GM20431 (cell line): Measurements from ENCODE around the gene BRPF1.

ENCODE experiments used
- in situ Hi-C: fragments of 300-500 bp; cut with MseI, MboI; formaldehyde crosslinking; loops from one replicate; pipeline ENCODE4 v1.15.0; 2020; ENCODE audit warnings: low sequenced_read_pairs; ENCODE audit not compliant: unreplicated experiment

BRPF1 gene

GRCh38 chr3:9727743-9728142 lies 3.8 kb upstream of the BRPF1 start:
- in situ Hi-C loops: no loop called here

DNA sequence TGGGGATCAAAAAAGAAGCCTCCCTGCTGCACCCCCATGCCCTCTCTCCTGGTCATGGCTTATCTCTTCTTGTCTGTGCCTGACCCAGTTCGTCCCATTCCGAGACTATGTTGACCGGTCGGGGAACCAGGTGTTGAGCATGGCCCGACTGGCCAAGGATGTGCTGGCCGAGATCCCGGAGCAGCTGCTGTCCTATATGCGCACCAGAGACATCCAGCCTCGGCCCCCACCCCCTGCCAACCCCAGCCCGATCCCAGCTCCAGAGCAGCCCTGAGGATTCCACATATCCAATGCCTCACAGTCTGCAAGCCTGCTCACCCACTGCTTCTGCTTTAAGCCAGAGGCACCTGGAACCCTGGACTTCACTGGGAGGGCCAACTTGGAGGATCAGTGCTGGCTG lies 2.1 kb upstream of the BRPF1 start:
- in situ Hi-C loops: no loop called here

GRCh38 chr3:9730657-9731205 lies 804 bp upstream of the BRPF1 start:
- in situ Hi-C loops: no loop called here

DNA sequence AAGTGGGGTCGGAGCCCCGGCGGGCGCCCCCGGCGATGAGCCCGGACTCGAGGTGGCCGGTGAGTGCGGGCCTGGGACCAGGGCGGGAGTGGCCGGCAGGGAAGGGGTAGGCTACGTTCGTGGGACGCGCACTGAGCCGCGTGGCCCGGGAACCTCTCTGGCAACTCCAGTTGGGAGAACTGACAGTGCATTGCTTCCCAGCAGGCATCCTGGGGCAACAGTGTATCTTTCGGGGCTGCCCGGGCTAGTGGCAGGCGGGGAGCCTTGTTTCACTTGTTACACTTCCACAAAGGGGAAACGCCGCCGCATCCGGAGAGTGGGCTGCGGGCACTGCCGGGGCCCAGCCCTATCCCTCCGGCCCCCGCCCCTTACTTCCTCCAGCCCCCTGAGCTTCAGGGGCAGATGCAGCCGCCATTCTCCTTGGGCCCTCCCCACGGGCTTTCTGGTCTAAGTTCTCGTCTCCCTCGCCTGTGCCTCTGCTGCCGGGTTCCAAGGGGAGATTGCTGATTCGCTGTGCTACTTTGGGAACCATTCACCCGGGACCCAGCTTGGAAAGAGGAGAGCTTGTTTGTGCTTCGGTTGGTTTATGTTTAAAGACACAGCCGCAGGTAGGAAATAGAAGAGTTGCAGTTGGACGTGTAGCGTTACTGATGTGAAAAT lies 675 bp downstream of the BRPF1 start:
- in situ Hi-C loops: no loop called here

DNA sequence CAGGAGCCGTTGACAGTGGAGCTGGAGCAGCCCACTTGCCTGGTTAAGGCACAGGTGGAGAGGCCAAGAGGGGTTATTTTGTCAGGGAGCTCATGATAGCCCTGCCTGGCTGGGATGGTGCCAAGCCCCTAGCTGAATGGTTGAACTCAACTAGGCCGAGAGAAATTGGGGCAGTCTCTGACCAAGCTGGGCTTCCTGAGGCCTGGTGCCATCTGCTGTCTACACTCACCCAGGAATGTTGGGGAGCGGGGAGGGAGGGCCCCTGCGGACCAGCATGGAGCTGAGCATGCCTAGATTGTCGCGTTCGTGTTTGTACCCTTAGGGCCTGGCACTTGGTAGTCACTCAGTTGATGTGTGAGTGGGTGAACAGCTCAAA lies 1.2 kb downstream of the BRPF1 start:
- in situ Hi-C loops: no loop called here

DNA sequence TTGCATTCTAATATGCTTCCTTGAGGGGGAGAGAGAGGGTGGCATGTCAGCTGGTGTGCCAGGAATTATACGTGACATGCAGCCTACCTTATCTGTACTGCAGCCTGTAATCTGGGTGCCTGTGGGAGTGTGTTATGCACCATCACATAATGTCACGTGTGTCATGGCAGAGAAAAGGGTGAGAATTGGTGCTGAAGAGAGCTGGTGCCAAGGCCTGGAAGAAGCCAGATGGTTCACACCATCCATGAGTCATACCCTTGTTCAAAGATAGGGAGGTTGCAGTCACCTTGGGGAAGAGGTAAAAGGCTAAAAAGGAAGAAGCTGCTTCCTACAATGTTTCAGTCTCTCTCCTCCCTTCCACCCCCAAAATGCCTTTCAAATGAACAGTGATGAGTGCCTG lies 5.3 kb downstream of the BRPF1 start:
- in situ Hi-C loops: no loop called here

- in situ Hi-C loops: no loop called here
These were observed 7.6 kb downstream of the BRPF1 start for GRCh38 chr3:9739181-9739580.

DNA sequence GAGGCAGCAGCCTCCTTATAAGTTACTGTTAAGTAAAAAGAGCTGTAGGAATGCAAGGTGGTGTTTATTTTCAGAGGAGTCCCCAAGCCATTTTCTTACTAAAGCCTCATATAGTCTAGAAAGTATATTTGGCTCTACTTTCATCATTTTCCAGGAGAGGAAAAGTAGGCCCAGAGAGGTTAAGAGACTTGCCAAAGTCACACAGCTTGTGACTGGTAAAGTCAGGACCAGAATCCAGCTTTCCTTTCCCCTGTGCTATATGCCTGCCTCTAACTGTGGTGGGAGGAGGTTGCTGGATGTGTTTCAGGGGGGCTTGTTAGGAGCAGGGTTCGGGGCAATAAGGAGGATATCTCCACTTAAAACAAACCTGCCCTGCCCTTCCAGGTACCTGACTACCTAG lies 11.0 kb downstream of the BRPF1 start:
- in situ Hi-C loops: no loop called here

DNA sequence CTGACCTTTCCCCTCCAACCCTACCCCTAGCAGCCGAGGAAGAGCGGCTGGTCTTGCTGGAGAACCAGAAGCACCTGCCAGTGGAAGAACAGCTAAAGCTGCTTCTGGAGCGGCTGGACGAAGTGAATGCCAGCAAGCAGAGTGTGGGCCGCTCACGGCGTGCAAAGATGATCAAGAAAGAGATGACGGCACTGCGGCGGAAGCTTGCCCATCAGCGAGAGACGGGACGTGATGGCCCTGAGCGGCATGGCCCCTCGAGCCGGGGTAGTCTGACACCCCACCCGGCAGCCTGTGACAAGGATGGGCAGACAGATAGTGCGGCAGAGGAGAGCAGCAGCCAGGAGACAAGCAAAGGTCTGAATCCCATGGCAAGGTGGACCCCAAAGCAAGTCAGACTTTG lies 12.0 kb downstream of the BRPF1 start:
- in situ Hi-C loops: no loop called here

GRCh38 chr3:9744162-9744561 lies 12.6 kb downstream of the BRPF1 start:
- in situ Hi-C loops: no loop called here

DNA sequence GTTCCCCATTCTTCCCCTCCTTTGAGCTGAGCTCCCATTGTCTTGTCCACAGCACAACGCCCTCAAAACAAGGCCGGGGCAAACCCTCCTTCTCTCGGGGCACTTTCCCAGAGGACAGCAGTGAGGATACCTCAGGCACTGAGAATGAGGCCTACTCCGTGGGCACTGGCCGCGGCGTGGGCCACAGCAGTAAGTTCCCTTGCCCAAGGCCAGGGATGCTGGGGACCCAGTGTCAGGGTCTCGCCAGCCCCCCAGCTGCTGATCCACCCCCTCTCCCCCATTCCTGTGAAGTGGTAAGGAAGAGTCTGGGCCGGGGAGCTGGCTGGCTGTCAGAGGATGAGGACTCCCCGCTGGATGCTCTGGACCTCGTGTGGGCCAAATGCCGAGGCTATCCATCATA lies 14.0 kb downstream of the BRPF1 start:
- in situ Hi-C loops: no loop called here

- in situ Hi-C loops: no loop called here
These were observed 14.8 kb downstream of the BRPF1 start for GRCh38 chr3:9746330-9746729.

DNA sequence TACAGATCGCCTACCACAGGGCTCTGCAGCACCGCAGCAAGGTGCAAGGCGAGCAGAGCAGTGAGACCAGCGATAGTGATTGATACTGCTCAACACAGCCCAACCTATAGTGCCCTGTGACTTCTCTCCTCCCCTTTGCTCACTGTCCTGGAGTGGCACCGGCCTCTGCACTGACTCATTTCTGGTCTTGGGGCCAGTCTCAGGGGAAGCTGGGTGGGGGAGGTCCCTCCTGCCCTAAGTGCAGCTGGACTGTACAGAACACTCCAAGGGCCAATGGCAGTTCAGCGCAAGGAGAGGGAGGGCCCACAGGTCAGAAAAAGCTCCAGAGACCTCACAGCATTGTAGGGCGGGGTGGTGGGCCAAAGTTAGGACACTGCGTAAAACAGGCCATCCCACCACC lies 15.7 kb downstream of the BRPF1 start:
- in situ Hi-C loops: no loop called here

DNA sequence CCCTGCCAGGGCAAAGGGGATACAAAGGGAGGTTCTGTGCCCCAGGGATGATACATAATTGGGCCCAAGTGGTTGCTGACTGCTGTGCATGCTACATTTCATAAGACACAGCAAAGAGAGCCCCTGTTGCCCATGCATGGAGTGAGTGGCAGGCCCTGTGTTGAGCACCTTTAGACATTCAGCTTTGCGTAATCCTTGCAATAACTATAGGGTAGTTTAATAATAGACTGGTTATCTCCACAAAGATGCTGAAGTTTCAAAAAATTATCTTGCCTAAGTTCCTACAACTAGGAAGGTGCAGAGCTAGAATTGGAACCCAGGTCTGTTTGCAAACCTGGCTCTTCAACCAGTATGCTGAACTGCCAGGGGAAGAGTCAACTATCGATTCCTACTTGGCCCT lies 16.5 kb downstream of the BRPF1 start:
- in situ Hi-C loops: no loop called here

GRCh38 chr3:9749296-9749644 lies 17.7 kb downstream of the BRPF1 start:
- in situ Hi-C loops: no loop called here

DNA sequence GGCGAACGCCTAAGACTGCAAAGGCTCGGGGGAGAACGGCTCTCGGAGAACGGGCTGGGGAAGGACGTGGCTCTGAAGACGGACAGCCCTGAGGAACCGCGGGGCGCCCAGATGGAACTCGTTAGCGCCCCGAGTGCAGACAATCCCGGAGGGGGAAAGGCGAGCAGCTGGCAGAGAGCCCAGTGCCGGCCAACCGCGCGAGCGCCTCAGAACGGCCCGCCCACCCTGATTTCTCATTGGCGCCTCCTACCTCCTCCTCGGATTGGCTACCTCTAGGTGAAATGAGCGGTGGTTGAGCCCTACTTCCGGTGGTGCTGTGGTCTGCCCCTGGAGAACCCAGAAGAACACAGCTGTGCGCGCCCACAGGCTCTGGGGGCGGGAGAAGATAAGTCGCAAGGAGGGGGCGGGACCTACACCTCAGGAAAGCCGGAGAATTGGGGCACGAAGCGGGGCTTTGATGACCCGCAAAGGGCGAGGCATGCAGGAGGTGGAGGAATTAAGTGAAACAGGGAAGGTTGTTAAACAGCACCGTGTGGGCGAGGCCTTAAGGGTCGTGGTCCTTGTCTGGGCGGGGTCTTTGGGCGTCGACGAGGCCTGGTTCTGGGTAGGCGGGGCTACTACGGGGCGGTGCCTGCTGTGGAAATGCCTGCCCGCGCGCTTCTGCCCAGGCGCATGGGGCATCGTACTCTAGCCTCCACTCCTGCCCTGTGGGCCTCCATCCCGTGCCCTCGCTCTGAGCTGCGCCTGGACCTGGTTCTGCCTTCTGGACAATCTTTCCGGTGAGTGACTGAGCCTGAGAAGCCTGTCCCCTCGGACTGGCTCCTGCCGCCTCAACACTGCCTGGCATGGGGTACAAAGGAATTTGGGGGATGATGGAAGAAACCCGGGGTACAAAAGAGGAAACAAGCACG lies 18.4 kb downstream of the BRPF1 start, which contains the start of gene OGG1:
TSS of gene OGG1 (plus strand) at position 308 of the 911 bp plus-strand sequence. CDS start at position 643, 335 bp downstream.
- in situ Hi-C loops: no loop called here

DNA sequence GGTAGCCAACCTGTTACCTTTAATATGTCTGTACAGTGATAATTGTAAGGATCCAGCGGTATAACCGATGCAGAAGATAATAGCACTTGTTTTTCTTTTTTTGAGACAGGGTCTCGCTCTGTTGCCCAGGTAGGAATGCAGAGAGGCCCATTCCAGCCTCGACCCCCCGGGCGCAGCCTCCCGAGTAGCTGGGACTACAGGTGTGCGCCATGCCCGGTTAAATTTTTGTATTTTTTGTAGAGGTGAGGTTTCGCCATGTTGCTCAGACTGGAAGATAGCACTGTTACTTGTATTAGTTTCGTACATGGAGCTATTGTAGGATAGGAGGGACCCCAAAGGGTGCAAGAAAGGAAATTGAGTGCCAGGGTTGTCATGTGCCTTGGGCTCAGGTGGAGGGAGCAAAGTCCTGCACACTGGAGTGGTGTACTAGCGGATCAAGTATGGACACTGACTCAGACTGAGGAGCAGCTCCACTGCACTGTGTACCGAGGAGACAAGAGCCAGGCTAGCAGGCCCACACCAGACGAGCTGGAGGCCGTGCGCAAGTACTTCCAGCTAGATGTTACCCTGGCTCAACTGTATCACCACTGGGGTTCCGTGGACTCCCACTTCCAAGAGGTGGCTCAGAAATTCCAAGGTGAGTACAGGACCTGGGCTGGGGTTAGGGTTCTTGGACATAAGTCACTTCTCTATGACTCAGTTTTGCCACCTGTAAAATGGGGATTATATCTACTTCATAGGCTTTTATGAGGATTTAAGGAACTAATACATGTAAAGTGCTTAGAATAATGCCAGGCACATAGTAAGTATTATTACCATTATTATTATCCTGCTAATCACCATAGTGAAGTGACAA lies 19.2 kb downstream of the BRPF1 start:
- in situ Hi-C loops: no loop called here

DNA sequence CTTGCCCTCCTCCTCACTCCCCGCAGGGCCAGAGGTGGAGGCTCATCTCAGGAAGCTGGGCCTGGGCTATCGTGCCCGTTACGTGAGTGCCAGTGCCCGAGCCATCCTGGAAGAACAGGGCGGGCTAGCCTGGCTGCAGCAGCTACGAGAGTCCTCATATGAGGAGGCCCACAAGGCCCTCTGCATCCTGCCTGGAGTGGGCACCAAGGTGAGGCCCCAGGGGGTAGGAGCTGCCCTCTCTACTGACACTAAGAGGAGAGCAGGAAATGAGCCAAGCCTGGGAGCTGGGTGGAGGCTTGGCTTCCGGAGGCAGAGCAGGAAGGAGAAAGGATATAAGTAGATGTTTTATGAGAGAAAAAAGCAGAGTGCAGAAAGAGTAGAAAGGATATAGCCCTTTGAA lies 23.1 kb downstream of the BRPF1 start:
- in situ Hi-C loops: no loop called here

GRCh38 chr3:9757427-9757826 lies 25.9 kb downstream of the BRPF1 start:
- in situ Hi-C loops: no loop called here

DNA sequence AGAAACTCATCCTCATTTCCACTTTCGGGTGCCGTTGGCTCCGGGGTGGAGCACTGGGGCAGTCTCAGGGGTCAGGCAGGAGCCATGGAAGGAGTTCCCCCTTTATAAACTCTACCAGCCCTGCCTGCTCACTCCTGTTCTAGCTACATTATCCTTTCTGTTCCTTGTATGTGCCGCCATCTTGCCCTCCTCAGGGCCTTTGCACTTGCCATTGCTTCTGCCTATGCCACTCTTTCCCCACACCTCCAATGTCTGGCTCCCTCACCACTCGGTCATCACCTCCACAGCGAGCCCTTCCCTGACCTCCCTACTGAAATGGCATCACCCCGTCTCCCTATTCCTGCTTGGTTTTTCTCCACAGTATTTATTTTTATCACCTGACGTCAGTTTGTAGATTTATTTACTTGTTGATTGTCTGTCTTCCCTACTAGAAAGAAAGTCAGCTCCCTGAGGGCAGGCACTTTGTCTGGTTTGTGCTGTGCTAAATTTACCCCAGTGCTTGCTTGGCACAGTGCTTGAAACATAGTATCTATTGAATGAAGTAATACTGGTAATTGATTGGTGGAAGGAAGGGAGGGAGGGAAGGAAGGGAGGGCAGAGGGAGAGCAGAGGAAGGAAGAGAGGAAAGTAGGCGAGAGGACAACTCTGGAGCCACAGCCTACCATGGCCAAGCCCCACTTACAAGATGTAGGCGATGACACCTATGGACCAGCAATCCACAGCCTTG lies 29.4 kb downstream of the BRPF1 start:
- in situ Hi-C loops: no loop called here
